Adipocyte (in vitro differentiated cells): ENCODE measurements around the gene KRTAP5-1.

Experiments used
- DNase-seq: peaks from one replicate; pipeline ENCODE4 v3.0.0-alpha.2; 2015; ENCODE audit warnings: low read depth
- H3K27me3 ChIP-seq: replicated peaks from 2 replicates; pipeline ENCODE4 v1.7.0; 2013; ENCODE audit warnings: mild to moderate bottlenecking, low read length, moderate library complexity; ENCODE audit not compliant: control insufficient read depth, insufficient read depth
- H3K36me3 ChIP-seq: 2 replicates; pipeline ENCODE4 v1.7.0; 2013; ENCODE audit warnings: low read length, mild to moderate bottlenecking, moderate library complexity; ENCODE audit not compliant: control insufficient read depth, insufficient read depth, severe bottlenecking
- H3K4me1 ChIP-seq: 2 replicates; pipeline ENCODE4 v1.7.0; 2013; ENCODE audit warnings: mild to moderate bottlenecking, low read length, moderate library complexity; ENCODE audit not compliant: control insufficient read depth, insufficient read depth
- H3K4me3 ChIP-seq: 2 replicates; pipeline ENCODE4 v1.7.0; 2013; ENCODE audit warnings: mild to moderate bottlenecking, low read length, moderate library complexity
- H3K9ac ChIP-seq: 2 replicates; pipeline ENCODE4 v1.7.0; 2013; ENCODE audit warnings: mild to moderate bottlenecking, low read length, moderate library complexity
- H3K9me3 ChIP-seq: 2 replicates; pipeline ENCODE4 v1.7.0; 2013; ENCODE audit warnings: mild to moderate bottlenecking, low read length, moderate library complexity; ENCODE audit not compliant: control insufficient read depth

KRTAP5-1 gene

DNA sequence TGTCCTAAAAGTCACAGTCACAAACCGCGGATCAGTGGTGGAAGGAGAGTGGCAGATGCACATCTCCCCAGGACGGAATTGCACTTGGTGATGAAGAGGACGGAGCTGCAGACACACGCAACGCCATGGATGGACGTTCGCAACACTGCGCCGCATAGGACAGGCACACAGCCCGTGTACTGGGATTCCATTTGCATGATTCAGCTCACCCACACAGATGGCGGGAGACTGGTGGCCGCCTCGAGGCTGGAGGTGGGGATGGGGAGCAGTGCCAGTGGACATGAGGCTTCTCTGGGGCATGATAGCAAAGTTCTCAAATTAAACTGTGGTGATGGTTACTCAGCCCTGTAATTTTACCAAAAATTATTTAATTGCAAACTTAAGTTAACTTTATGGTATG lies 50.4 kb downstream of the KRTAP5-1 start:
- peaks cover 5% of the 10 kb centered on the region for H3K9me3 ChIP-seq
- H3K36me3 ChIP-seq: peaks cover 6% of the 10 kb centered on the region
- no peak overlapping the region for H3K4me3 ChIP-seq
- no peak for DNase-seq
- no peak overlapping the region for H3K9ac ChIP-seq
- H3K27me3 ChIP-seq: peaks cover 13% of the 10 kb centered on the region
- peaks cover 34% of the 10 kb centered on the region for H3K4me1 ChIP-seq
